ENCODE results near the gene CARD19. TPM values are rescaled to one million over a fixed set of nuclear protein-coding genes. Genes with fewer than 3 reads are reported as not detected.

The CARD19 gene
- total RNA-seq, 4 donors from 2014 or later = 12.2 to 68.3 (median 50.3) TPM

GRCh38 chr9:93155716-93156474, 59.9 kb downstream of the CARD19 start:
- TF ChIP-seq CTCF (IDR thresholded peaks at IDR 0.05; ENCODE audit: low read depth) = no peak

GRCh38 chr9:93156475-93157008, 60.5 kb downstream of the CARD19 start:
- no peak for TF ChIP-seq CTCF (IDR thresholded peaks at IDR 0.05; ENCODE audit: low read depth)

- no peak for TF ChIP-seq CTCF (IDR thresholded peaks at IDR 0.05; ENCODE audit: low read depth)
These were observed 63.8 kb downstream of the CARD19 start for GRCh38 chr9:93159601-93160471.

- TF ChIP-seq CTCF (IDR thresholded peaks at IDR 0.05; ENCODE audit: low read depth) = no peak
These were observed 66.0 kb downstream of the CARD19 start for GRCh38 chr9:93161786-93162562.

Other genes starting within 250 kb of the CARD19 start
- gene ZNF484, start 218.2 kb upstream of the CARD19 start, total RNA-seq = 10 to 100 TPM in 3 of 4 donors, 1 to 10 TPM in 1; 9.6 to 19.6 (median 12.5) TPM
- 10 to 100 TPM in 3 of 4 donors, 1 to 10 TPM in 1; 4.1 to 15.6 (median 11.7) TPM for gene FGD3, start 148.7 kb upstream of the CARD19 start, total RNA-seq
- 1 to 10 TPM in 2 of 4 donors, not detected in 2; 1.1 to 2.2 TPM for gene SUSD3, start 37.5 kb upstream of the CARD19 start, total RNA-seq
- gene NINJ1, start 38.0 kb downstream of the CARD19 start, total RNA-seq = 10 to 100 TPM; 57.0 to 84.6 (median 69.0) TPM
- not detected for gene WNK2, start 87.9 kb downstream of the CARD19 start, total RNA-seq